Measurements from ENCODE around the gene ZP3.
"Not testable (repeated sequence)": the region's sequence is repeated elsewhere in the genome, so short reads cannot be mapped to it uniquely, and the experiment has no call there.

The ZP3 gene

DNA sequence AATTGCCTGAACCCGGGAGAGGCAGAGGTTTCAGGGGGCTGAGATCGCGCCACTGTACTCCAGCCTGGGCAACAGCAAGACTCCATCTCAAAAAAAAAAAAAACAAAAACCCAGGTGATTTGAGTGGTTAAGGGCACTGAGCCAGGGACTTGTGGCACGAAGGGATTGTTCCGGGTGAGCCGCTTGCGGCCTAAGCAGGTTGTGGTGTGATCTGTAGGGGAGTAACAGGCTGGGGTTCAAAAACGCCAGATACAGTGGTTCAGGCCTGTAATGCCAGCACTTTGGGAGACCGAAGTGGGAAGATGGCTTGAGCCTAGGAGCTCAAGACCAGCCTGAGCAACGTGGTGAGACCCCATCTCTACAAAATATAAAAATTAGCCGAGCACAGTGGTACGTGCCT lies 19.1 kb downstream of the ZP3 start:
- DNase-seq: peak in 1 of 2 donors; percentile 9

DNA sequence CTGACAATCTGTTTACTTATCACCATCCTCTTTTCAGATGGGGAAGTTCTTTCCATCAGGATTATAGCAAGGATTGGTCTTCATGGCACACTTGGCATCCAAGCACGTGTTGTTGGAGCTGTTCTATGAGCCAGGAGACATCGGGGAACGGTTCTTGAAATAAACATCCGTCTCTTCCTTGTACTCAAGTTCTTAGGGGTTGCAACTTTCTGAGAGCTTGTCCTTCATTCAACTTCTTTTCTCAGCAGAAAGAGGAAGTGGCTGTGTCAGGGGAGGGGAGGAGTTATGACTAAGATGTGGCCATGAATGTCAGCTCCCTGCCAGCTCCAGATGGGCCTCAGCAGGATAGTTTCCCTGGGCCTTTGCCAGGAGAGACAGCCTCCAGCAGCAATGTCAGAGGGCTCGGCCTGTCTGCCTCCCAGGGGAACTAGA lies 20.8 kb downstream of the ZP3 start:
- DNase-seq: peak in 1 of 2 donors; percentile 12

DNA sequence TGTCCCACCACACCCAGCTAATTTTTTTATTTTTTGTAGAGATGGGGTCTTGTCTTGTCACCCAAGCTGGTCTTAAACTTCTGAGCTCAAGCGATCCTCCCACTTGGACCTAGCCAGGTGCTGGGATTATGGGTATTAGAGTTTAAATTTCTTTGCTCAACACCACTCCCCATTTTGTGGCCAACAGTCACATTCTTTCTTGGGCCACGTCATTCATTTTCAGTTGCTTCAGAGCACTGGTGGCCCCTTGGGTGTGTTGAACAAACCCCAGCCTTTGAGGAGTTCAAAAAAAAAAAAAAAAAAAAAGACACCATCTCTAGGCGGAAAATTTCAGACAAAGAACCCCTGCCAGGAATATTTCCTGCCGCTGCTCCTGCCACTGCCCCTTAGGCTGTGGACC lies 32.3 kb downstream of the ZP3 start:
- not testable (repeated sequence) for DNase-seq

DNA sequence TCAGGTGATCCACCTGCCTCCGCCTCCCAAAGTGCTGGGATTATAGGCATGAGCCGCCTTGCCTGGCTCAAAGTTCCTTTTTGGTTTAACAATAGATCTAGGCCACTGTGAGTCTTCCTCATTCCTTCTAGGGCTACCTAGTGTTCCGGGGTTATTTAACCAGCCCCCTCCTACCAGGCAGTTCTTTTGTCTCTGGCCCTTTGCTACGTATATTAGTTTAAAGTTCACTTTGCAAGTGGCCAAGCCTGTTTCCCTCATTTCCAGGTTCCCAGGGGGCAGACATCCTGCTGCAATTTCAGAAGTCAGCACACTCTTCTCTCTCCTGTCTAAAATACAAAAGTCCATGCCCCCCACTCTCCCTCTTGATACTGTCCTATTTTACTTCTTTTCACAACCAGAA lies 33.8 kb downstream of the ZP3 start:
- not testable (repeated sequence) for DNase-seq

DNA sequence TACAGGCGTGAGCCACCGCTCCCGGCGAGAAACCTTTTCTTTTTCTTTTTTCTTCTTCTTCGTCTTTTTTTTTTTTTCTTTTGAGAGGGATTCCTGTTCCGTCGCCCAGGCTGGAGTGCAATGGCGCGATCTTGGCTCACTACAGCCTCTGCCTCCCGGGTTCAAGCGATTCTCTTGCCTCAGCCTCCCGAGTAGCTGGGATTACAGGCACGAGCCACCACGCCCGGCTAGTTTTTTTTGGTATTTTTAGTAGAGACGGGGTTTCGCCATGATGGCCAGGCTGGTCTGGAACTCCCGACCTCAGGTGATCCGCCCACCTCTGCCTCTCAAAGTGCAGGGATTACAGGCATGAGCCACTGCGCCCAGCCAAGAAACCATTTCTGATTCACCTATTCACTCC lies 36.0 kb downstream of the ZP3 start:
- DNase-seq: not testable (repeated sequence)

DNA sequence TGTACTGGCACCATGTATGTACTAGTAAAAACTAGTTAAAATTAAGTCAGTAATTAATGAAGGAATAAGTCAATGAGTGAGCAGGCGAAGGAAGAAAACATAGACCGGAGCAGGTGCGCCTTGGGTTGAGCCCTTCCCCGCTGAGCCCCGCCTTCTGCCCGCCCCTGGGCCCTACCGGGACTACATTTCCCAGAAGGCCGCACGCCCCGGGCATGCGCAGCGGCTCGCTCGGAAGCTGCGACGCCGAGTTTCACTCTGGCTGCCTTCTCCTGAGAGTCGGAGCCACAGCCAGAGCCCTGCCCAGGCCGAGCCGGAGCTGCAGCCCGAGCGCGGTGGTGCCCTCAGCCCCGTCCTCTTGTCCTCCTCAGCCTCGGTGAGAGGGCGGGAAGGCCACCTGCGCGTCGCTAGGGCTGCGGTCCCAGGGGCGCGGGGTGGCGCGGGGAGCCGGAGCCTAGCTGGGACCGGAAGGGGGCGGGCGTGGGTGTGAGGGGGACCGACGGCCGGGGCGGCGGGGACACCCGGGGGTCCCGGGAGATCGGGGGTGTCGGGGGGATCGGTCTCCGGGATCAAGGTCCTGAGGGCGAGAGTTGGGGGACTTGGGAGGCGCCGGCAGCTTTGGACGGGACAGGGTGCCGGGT lies 36.8 kb downstream of the ZP3 start, which contains the start of gene DTX2:
TSS of gene DTX2 (plus strand) at position 246 of the 638 bp plus-strand sequence. CDS start 18,801 bp downstream, outside the sequence.
- DNase-seq: peak in 1 of 2 donors; percentile 60

DNA sequence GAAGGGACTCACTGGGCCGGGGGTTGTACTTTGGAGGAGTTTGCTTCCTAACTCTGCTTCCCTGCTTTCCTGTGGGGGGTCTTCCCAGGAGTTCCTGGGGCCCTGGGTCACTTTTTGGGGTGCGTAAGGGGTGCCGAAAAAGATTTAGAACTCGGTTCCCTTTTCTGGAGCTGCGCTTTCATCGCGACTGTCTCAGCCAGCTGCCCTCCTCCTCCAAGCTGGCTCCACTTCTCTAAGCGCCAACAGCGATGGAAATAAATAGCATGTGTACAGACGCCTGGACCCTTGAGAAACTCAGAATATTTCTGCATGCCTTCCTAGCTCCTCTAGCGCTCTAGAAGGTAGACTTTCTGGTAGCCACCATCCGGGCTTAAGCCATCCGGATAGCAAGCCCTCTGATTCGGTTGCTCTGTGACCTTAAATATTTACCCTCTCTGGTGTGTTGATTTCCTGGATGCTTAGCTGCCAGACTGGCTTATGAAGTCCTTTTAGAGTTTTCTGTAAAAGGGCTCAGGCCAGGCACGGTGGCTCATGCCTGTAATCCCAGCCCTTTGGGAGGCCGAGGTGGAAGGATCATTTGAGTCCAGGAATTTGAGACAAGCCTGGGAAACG lies 37.6 kb downstream of the ZP3 start:
- not testable (repeated sequence) for DNase-seq

DNA sequence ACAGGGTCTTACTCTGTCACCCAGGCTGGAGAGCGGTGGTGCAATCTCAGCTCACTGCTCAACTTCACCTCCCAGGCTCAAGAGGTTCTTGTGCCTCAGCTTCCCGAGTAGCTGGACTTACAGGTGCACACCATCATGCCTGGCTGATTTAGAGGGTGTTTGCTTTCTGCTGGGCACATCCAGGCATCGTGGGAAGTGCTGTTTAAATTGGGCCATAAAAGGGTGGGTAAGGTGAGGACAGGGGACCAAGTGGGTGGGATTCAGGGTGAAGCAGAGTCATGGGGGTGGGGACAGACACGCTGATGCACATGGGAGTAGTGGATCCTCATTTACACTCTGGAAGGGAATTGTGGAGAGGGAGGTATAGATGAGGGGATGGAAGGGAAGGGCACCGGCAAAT lies 40.2 kb downstream of the ZP3 start:
- DNase-seq: not testable (repeated sequence)

DNA sequence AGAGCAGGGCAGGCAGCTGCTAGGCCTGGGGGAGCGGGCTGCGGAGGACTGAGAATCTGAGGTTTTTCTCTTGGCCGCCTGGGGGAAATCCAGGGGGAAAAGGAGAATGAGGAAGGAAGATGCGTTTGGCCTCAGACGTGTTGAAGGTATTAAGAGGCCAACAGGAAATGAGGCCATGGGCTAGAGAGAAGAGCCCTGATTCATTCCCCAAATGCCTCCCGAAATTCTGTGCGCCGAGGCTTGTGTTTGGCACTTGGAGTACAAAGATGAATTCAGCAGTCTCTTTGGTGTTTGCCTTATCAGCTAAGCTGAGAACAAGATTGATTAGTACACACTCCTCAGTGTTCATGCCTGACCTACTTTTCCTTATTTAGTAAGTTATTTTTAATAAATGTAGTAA lies 41.2 kb downstream of the ZP3 start:
- DNase-seq: not testable (repeated sequence)

DNA sequence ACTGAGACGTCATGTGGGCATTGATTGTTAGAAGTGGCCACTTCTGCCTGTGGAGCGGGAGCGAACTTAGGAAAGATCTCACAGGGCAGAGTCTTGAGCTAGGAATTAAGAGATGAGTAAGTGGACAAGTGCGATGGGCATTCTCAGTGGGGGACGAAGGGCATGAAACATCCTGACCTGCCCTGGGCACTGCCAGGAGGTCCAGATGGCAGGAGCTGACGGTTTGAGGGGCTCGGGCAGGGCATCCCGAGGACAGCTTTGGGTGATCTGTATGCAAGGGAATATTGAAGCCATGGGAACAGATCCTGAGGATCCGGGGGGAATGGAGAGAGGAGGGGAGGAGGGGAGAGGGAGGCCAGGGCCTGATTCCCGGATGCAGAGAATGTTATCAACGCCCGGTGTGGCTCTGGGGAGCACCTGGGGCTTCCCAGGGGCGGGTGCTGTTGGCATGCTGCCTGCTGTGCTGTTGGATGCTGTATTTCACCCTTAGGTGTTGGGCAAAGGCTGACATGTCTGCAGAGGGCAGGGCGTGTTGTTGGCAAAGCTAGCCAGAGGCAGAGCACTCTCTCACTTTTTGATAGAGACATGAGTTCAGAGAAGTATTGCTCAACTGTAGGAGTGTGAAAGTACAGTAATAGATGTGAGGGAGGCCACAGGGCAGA lies 43.1 kb downstream of the ZP3 start:
- not testable (repeated sequence) for DNase-seq

DNA sequence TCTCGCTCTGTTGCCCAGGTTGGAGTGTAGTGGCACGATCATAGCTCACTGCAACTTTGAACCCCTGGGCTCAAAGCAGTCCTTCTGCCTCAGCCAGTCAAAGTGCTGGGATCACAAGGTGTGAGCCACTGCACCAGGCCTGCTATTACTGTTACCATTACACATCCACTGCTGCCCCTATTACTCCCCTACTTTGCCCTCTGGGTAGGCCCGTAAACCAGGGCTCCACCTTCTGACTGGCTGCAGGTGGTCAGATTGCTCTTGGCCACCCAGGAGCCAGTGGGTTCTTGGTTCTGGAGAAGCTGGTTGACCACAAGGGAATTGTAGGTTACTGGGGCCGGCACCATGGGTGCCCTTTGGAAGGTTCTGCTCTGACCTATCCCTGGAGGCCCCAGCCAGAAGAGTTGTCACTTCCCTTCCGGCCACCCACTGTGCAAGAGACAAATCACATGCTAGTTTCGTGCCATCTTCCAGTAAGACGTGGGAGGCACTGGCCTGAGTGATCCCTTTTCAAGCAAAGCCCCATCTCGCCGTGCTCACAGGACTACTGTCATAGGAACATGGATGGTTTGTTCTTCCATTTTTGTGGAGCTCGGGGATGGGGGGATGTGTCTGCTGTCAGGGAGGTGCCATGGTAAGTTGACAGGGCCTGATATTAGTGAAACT lies 46.9 kb downstream of the ZP3 start:
- not testable (repeated sequence) for DNase-seq

DNA sequence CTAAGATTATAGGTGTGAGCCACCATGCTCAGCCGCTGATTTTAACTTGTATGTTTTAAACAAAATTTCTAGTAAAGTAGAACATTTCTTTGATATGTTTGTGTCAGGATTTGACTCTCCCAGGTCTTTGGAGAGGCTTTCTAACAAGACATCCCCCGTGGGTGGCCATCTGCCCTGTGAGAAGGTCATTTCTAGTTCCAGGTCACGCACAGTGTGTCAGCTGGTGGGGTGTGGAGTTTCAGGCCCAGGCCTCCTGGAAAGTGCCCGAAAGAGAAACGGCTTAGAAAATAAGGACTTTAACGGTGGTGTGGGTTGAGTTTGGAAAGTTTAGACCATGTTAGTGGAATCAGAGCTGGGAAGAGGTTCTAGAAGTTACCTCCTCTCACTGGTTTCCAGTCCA lies 48.3 kb downstream of the ZP3 start:
- DNase-seq: not testable (repeated sequence)

DNA sequence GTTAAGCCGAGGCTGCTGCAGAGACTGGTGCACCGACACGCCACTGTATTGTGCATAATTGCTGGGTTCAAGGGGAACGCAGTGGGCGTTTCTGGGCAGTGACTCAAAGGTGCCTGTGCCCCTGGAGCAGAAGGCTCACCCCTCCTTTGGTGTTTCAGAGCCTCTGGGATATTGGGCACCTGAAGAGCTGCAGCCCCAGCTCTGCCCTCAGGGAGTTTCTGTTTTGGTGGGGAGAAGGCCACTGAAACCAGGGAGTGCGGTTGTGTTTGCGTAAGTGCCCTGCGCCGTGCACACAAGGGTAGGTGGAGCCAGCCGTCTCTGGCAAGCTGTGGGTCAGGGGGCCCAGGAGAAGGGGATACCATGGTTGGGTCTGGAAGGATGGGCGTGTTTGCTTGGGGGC lies 51.5 kb downstream of the ZP3 start:
- DNase-seq: not testable (repeated sequence)

DNA sequence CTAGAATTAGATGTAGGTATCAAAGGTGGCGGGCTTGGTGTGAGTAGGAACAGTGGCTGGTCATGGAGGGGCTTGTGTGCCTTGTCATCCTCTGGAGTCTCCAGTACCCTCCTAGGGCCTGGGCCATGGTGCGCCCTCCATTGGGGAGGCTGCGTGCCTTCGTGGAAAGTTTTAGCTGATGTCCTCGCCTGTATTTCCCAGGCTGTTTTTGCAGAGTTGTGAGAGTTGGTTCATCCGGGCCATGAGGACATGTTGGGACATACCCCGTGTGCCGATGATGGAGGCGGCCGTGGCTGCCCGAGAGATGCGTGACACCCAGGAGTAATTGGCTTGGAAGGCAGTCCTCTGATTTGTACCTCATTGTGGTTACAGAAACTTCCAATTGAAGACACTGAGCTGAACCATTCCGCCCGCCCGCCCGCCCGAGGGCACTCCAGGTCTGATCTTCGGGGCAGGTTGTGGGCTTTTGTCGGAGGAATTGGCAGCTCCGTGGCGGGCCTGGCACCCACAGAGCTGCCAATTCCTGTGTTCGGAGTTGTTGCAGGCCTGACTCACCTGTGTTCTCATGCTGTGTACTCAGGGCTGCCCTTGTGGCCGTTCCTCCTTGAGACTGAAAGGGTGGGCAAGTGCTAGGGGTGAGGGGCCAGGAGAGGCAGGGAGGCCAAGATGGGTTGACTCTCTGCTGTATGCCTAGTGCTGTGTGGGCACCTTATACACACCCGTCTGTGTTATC lies 52.2 kb downstream of the ZP3 start:
- DNase-seq: not testable (repeated sequence)

DNA sequence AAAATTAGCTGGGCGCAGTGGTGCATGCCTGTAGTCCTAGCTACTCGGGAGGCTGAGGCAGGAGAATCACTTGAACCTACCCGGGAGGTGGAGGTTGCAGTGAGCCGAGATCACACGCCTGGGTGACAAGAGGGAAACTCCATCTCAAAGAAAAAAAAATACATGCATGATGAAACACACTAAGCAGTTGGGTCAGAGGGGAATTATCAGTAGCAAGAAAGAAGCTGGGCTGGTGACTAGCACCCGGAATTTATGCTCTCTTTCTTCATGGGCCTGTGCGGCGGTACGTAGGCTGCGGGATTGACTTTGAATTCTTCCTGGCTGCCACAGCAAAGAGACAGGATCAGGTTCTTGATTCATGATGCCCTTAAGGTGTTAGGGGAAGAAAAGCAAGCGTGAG lies 54.9 kb downstream of the ZP3 start:
- not testable (repeated sequence) for DNase-seq

DNA sequence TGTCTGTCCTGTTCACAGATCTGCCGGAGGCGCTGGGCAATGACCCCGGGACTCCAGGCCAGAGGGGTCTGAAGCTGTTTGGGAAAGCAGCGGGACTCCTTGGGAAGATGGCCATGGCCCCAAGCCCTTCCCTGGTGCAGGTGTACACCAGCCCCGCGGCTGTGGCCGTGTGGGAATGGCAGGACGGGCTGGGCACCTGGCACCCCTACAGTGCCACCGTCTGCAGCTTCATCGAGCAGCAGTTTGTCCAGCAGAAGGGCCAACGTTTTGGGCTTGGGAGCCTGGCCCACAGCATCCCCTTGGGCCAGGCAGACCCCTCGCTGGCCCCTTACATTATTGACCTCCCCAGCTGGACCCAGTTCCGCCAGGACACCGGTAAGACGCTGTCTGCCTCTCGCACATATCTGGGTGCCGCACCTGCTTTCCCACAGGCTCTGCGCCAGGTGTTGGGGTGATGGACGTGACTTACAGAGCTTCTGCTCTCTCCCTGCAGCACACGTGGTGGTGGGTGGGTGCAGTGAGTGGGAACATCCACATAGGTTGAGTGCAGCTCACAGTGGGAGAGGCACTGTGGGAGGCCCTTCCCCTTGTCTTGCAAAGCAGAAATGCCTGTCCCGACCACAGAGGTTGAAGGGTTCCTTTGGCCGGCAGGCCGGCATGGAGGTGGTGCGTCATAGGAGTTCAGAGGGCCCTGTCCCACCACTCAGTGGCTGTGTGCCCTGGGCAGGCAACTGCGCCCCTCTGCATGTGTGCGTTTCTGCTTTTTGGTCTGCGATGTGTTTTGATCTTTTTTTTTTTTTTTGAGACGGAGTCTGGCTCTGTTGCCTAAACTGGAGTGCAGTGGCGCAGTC lies 55.9 kb downstream of the ZP3 start:
- DNase-seq: not testable (repeated sequence)

DNA sequence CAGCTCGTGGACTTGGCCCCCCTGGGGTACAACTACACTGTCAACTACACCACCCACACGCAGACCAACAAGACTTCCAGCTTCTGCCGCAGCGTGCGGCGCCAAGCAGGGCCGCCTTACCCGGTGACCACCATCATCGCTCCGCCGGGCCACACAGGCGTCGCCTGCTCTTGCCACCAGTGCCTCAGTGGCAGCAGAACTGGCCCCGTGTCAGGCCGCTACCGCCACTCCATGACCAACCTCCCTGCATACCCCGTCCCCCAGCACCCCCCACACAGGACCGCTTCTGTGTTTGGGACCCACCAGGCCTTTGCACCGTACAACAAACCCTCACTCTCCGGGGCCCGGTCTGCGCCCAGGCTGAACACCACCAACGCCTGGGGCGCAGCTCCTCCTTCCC lies 57.9 kb downstream of the ZP3 start:
- not testable (repeated sequence) for DNase-seq

DNA sequence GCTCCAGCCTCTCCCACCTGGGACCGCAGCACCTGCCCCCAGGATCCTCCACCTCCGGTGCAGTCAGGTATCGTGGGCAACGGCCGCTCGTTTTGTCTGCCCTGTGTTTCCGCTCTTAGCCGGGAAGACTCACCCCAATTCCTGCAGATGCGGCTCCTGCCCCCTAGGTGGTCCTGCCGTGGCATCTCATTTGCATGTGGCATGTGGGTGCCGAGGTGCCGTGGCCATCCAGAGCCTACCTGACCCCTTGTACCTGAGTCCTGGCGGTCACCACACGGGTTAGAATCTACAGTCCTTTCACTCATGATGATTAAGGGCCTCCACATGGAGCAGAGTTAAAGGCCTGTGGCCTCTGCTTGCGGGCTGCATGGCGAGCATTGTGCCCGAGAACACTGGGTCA lies 58.3 kb downstream of the ZP3 start:
- DNase-seq: not testable (repeated sequence)

DNA sequence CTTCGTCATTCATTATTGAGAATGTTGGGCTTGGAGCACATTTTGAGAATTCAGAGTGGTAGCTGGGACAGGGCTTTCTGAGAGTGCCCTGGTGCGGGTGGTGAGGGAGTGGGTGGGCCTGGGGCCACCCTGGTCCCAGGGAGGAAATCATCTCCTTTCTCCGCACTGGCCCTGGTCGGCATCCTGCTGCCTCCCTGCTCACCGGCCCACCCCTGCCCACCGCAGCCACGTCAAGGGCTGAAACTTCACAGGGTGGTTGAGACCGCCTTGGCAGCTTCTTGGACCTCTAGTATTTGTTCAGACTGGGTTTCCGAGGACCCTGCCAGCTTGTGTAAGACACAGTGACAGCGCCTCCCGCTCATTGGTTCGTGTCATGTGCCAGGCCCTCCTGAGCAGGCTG lies 59.7 kb downstream of the ZP3 start:
- not testable (repeated sequence) for DNase-seq

DNA sequence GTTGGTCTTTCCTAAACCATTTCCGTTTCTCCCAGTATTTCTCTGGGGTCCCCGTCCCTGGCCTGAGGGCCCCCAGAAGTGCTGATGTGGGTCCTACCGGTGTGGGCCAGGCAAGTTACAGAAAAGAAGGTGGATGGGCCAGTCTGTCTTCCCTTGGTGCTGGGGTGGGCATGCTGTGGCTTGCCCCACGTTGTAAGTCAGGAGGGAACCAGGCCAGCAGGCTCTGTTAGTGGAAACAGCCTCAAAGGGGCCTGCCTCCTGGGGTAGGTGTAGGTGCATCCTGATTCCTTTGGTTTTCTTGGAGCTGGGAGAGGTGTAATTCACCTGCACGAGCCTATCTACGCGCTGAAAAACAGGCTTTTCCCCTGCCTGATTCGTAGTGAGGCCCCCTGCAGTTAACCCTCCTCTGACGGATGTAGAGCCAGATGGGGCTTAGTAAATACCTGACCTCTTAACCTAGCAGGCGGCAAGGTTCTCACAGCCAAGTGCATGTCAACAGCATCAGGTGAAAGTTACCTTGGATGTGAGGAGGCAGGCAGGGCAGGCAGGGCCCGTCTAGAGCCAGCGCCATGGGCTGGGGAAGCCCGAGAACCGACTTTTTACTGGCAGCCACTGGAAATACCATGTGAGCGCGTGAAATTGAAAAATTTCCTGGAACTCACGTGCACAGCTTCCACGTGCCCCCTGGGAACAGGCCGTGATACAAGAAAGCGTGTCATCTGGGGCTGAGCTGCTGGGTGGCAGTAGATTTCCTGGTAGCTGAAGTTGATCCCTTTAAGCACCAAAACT lies 61.3 kb downstream of the ZP3 start:
- DNase-seq: not testable (repeated sequence)

DNA sequence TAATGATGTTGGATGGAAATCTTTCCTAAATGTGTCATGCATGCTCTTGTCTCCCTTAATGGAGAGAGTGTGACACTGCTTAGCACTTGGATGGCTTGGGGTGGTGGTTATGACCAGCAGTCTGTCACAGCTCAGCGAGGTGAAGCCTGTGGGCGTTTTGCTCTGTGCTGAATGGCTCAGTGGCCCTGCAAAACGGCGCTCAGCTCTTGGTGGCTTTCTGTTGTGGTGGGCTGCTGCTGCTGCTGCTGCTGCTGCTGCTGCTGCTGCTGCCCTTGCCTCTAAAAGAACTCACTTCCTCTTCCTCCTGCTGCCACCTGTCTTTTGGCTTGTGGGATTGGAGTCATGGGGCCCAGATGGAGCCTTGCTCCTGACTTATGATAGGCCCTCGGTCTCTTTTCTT lies 61.9 kb downstream of the ZP3 start:
- peak; percentile 16 to 42 for DNase-seq

All from CD4-positive, alpha-beta T cell treated with Interferon alpha-2 for 1 hour (primary cell).